HG02970 (cell line): ENCODE data around the gene LARP1.

Experiments used
- ATAC-seq: cut with Tn5 transposase; IDR thresholded peaks from one replicate; pipeline ENCODE4 v1.9.1; 2021; ENCODE audit warnings: mild to moderate bottlenecking, moderate library complexity, moderate number of reproducible peaks; ENCODE audit not compliant: unreplicated experiment, low FRiP score

Gene LARP1

DNA sequence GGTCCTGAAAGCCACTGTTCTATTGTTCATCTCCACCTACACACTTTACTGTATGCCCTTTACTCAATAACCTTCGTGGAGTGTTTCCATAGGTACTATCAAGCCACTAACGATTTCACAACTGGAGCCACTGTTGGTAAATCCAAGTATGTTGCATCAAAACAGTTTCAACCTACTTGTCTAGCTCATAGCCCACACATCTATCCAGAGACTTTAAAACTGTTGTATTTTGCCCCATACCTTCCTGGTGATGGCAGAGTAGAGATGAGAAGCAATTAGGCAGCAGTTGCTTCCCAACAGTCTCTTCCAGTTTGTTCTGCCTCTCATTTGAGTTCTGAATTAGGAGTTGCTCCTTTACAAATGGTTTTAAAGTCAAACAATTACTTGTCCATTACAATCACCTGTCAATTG lies 94.6 kb downstream of the LARP1 start:
- ATAC-seq: no peak

DNA sequence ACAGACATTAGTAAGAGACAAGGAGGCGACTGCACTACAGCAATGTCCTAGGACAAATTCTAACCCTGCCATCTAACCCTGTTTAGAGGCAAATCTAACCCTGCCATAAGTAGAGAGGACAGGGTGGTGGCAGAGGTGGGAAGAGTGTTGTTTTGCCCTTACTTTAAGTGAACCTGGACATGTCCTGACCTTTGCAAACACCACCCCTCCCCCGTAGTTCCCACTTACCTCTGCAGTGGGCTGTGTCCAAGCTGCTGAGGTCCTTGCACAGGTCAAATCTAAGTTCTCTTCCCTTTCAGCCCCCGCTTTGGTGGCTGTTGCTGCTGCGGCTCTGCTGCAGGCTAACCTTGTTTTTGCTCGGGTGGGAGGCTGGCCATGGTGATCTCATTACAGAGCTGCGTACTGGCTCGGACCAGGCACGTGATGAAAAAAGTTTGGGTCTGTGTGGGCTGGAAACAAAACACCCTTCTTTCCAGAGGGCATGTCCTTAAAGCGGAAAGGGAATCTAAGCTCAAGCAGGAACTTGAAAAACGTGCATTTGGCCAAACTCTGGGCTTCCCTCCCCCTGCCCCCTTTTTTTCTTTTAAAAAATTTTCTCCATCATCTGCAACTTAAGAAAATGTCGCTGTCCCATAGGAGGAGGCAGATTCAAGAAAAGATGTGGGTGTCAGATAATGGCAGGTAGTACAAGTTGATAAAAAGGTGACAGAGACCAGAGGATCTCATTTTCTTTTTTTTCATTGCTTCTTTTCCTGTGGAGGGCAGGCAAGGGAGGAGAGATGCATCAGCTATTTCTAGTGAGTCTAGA lies 95.3 kb downstream of the LARP1 start, which contains the start of gene FAXDC2:
Gene FAXDC2 (minus strand): TSS at position 349 of the 808 bp plus-strand sequence. CDS start 12,425 bp downstream, outside the sequence.
- no peak for ATAC-seq

DNA sequence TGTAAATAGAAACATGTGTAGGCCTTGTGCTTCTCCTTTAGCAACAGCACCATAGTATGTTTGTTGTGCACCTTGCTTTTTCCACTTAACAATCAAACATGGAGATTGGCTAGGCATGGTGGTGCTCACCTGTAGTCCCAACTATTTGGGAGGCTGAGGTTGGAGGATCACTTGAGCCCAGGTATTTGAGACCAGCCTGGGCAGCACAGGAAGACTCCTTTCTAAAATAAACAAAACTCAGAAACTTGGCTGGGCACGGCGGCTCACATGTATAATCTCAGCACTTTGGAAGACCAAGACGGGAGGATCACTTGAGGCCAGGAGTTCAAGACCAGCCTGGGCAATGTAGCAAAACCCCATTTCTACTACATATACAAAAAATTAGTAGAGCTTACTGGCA lies 96.2 kb downstream of the LARP1 start:
- ATAC-seq: no peak

- ATAC-seq: peak; percentile 52
Observed at GRCh38 chr5:154857530-154858296, 102.5 kb downstream of the LARP1 start.

DNA sequence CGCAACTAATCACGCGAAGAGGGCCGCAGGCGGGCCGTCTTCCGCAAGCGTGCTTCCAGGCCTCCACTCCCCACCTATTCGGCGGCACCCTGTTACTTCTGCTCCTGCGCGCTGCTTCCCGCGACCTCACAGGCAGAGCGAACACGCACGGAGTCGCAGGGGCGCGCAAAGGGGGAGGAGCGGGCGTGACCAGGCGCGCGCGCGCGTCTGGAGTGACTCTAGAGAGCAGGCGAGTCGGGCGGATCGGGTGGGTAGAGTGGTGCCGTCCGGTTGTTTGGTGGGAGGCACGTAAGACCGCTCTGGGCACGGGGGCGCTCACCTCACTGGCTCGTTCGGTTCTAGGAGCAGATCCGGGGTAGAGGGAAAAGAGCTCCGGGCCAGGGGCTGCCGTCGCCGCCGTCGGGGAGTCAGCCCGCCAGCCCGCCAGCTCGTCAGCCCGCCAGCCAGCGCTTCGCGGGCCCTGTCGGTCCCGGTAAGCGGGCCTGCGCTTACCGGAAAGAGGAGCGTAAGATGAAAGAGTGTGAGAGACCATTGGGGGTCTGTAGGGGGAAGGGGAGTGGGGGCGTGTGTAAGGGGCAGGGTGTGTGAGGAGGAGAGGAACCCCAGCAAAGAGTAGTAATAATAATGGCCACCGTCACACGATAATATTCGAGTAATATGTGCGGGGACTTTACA lies 103.3 kb downstream of the LARP1 start, which contains the start of gene CNOT8:
Gene CNOT8 (plus strand): TSS at position 331 of the 675 bp plus-strand sequence. CDS start 4,652 bp downstream, outside the sequence.
- peak; percentile 85 for ATAC-seq

DNA sequence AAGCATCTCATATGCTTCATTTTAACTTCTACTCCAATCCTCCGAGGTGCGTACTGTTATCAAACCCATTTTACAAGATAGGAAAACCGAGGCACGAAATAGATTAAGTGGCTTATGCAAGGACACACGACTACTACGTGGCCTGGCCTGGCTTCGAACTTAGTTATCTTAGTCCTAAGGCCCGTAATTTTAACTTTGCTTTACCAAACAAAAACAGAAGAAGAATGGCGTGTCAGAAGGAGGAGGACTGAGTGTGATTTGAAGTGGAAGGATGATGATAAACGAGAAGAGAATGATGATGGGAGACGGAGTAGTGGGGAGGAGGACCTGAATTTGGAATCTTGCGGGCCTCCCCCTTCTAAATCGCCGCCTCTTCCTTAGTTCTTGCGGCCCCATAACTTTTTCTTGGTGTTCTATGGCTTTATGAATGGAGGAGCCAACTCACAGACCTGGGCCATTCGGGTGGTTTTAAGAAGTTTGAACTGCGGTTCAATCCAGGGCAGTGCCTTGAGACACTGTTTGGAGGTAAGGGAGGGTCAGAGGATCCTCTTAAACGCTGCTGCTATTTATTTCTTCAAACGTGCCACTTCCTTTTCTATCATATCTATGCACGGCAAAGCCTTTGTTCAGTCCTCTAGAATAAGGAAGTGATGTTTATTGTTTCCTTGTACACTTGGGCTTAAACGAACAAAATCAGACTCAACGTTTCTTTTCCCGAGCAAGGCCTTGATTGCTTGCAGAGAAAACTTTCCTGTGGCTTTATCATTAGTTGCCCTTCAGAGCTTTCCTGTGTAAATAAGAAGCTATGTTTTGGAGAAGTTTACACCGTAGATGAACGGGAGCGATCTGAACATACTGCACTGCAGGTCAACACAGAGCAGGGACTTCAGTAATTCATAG lies 104.0 kb downstream of the LARP1 start:
- no peak for ATAC-seq

GRCh38 chr5:154860123-154860522 lies 104.9 kb downstream of the LARP1 start:
- ATAC-seq: no peak

- ATAC-seq: no peak
Observed at GRCh38 chr5:154860765-154861164, 105.6 kb downstream of the LARP1 start.

DNA sequence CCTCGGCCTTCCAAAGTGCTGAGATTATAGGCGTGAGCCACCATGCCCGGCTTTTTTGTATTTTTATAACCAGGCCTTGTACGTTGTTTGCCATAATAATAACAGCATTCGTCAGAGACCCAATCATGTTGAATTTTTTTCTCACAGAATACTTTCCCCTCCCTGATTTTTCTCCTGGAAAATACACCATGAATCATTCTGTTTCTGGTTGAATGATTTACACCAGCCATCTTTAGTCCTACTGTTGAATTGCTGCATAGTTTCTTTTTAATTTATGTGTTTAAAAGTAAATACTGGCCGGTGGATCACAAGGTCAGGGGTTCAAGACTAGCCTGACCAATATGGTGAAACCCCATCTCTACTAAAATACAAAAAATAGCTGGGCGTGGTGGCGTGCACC lies 106.8 kb downstream of the LARP1 start:
- ATAC-seq: no peak

- ATAC-seq: no peak
Observed at GRCh38 chr5:154862766-154863165, 107.6 kb downstream of the LARP1 start.

- no peak for ATAC-seq
Observed at GRCh38 chr5:154863291-154864080, 108.3 kb downstream of the LARP1 start.

DNA sequence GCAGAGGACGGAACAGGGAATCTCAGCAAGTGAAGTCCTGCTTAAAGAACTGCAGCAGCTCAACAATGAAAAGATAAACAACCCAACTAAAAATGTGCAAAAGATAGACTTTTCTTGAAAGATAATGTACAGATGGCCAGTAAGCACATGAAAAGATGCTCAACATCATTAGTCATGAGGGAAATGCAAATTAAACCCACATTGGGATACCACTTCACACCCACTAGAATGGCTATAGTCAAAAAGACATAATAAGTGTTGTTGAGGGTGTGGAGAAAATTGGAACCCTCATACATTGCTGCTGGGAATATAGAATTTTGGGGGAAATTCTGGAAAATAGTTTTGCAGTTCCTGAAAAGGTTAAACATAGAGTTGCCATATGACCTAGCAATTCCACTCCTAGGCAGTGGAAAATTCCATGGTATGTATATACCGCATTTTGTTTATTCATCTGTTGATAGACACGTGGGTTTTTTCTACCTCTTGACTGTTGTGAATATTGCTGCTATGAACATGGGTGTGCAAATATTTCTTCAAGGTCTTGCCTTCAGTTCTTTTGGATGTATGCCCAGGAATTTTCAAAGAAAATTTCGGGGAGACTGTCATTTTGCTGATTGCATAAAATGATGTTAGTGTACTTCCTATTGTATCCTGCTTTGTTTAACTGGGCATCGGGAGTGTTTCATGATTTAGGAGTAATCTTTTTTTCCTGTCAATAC lies 110.4 kb downstream of the LARP1 start:
- ATAC-seq: no peak

DNA sequence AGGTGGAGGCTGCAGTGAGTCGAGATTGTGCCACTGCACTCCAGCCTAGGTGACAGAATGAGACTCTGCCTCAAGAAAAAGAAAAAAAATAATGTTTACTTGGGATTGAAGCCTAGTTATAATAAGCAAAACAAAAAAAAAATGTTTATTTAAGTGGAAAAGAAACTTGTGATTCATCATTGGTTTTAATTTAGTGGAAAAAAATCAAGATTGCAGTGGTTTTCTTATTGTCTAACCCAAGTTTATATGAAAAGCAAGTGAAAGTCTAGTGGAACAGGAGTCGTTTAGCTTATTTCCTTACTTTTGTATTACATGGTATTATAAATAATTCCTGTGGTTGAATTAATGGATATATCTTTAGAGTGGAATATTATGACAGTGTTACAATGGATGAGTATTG lies 111.7 kb downstream of the LARP1 start:
- no peak for ATAC-seq
